HepG2 (cell line): ENCODE measurements around the gene SLC26A5.
"Not testable (repeated sequence)": the region's sequence is repeated elsewhere in the genome, so short reads cannot be mapped to it uniquely, and the experiment has no call there.

Experiments
- CTCF ChIP-seq: sonication (generic); formaldehyde crosslinking; IDR thresholded peaks from 2 replicates; pipeline ENCODE4 v1.5.0; 2020; ENCODE audit warnings: mild to moderate bottlenecking, missing genetic modification reagents, moderate library complexity
- EZH2 ChIP-seq: conservative IDR thresholded peaks from 2 replicates; pipeline ENCODE4 v1.6.1; 2012; ENCODE audit warnings: mild to moderate bottlenecking, low read depth, low read length, moderate library complexity
- HNF4A ChIP-seq: sonication (generic); formaldehyde crosslinking; IDR thresholded peaks from 2 replicates; pipeline ENCODE4 v1.4.0; 2020; ENCODE audit warnings: missing genetic modification reagents
- HNRNPH1 ChIP-seq: fragments of 200-400 bp; formaldehyde crosslinking; optimal IDR thresholded peaks from 2 replicates; pipeline ENCODE3; 2017; ENCODE audit warnings: mild to moderate bottlenecking, low read depth, low read length
- KLF6 ChIP-seq: IDR thresholded peaks from 2 replicates; pipeline ENCODE4 v1.8.0; 2016; ENCODE audit warnings: missing biosample characterization, missing genetic modification reagents
- RFX5 ChIP-seq: IDR thresholded peaks from 2 replicates; pipeline ENCODE4 v1.6.1; 2011; ENCODE audit warnings: low read depth, low read length, improper control_type of control experiment
- SUZ12 ChIP-seq: fragments of 150-350 bp; IDR thresholded peaks from 2 replicates; pipeline ENCODE4 v1.6.1; 2014; ENCODE audit warnings: low read depth, low read length
- TCF7 ChIP-seq: sonication (generic); IDR thresholded peaks from 2 replicates; pipeline ENCODE4 v1.6.1; 2016; ENCODE audit warnings: antibody characterized with exemption, low read depth

GRCh38 chr7:103399687-103400086, 46.3 kb downstream of the SLC26A5 start:
- not testable (repeated sequence) for TF ChIP-seq EZH2; CTCF (CRISPR knock-in tag); SUZ12; KLF6 (CRISPR knock-in tag); TCF7; HNRNPH1; HNF4A (CRISPR knock-in tag); RFX5
